Retinal pigment epithelial cell (primary cell): ENCODE results near the gene CADPS.

Source experiments
- DNase-seq: peaks from one replicate; pipeline ENCODE4 v3.0.0-alpha.2; 2010; ENCODE audit warnings: low read depth
- H3K4me3 ChIP-seq: 2 replicates; pipeline ENCODE4 v1.5.1; 2011; ENCODE audit warnings: mild to moderate bottlenecking, low read length, control low read depth, moderate library complexity
- TF ChIP-seq, protein P1 (sequence below): conservative IDR thresholded peaks from 2 replicates; pipeline ENCODE4 v1.5.1; 2011; ENCODE audit warnings: low read depth, low read length, control low read depth, inconsistent platforms

The CADPS gene

DNA sequence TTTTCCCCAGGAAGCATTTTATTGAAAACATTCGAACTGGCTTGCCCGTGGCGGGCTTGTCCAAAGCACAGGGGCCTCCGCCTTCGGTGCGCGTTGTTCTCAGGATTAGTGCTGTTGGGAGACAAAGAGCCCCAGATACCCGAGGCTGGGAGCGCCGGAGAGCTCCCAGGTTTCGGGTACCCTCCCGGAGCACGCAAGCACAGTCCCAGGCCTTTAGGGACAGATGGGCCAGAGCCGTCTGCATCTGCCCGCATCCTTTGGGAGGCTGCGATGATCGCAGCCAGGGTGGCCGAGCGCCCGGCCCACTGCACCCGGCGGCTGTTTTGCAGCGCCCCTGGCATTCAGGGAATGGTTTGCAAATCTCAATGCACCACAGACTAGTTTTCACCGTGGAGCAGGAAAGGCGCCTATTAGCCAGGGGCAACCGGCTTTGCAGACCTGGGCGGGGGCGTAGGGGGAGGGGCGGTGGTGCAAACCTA is 496.9 kb downstream of the CADPS start:
- H3K4me3 ChIP-seq, result no peak overlapping the region
- no peak for DNase-seq
- TF ChIP-seq, protein P1, sequence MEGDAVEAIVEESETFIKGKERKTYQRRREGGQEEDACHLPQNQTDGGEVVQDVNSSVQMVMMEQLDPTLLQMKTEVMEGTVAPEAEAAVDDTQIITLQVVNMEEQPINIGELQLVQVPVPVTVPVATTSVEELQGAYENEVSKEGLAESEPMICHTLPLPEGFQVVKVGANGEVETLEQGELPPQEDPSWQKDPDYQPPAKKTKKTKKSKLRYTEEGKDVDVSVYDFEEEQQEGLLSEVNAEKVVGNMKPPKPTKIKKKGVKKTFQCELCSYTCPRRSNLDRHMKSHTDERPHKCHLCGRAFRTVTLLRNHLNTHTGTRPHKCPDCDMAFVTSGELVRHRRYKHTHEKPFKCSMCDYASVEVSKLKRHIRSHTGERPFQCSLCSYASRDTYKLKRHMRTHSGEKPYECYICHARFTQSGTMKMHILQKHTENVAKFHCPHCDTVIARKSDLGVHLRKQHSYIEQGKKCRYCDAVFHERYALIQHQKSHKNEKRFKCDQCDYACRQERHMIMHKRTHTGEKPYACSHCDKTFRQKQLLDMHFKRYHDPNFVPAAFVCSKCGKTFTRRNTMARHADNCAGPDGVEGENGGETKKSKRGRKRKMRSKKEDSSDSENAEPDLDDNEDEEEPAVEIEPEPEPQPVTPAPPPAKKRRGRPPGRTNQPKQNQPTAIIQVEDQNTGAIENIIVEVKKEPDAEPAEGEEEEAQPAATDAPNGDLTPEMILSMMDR, result no peak

- H3K4me3 ChIP-seq, result no peak overlapping the region
- TF ChIP-seq, protein P1, result no peak
Measured at GRCh38 chr3:62376906-62377877, 498.0 kb downstream of the CADPS start.

DNA sequence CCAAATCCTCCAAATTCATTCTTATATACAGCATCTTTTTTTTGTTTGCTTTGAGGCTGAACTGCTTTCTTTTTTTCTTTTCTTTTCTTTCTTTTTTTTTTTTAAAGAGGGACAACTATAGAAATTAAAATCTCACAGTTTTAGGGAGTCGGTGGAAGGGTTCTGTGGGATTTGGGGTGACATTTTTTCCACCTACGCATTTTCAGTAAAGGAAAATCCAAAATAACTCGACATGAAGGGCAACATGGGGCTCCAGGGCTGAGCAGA is 498.8 kb downstream of the CADPS start:
- TF ChIP-seq, protein P1, result no peak
- no peak for DNase-seq
- H3K4me3 ChIP-seq, result no peak overlapping the region

More at GRCh38 chr3:62376906-62377877, 498.0 kb downstream of the CADPS start:
- no peak for DNase-seq

DNA sequence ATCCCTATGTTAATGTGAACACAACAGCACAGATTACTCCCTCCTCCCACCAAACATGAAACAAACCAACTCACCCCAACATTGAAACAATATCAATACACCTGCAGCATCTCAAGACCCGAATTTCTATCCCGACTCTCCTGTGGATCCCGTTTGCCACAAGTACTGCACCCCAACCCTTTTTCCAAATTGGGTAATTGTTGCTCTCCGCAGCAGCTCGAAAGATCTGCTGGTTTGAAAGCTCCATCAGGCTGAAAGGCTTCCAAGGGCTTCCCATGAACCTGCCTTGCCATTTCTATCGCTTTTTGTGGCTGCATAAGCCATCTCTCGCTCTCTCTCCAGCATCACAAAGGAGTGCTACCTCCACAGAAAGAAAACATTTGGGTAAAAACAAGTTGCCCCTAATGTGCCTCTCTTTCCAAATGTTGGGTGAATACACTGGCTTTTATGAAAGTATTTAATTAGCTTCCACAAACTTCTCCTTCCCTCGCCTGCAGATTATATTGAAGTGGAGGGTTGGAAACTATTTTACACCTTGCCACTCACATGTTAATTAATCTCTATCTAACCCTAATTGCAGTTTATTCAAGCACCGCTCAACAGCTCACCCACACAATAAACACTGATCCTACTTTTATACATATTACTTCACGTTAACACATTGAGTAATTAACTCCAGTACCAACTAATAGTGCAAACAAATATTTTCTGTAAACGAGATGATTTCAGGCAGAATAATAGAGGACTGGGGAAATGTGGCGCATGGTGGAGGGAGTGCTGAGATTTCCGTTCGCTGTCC is 499.4 kb downstream of the CADPS start:
- no peak overlapping the region for H3K4me3 ChIP-seq
- TF ChIP-seq, protein P1, result no peak
- DNase-seq, result no peak

- DNase-seq, result no peak
- TF ChIP-seq, protein P1, result no peak
- H3K4me3 ChIP-seq, result no peak overlapping the region
Measured at GRCh38 chr3:62374341-62375218, 500.6 kb downstream of the CADPS start.

DNA sequence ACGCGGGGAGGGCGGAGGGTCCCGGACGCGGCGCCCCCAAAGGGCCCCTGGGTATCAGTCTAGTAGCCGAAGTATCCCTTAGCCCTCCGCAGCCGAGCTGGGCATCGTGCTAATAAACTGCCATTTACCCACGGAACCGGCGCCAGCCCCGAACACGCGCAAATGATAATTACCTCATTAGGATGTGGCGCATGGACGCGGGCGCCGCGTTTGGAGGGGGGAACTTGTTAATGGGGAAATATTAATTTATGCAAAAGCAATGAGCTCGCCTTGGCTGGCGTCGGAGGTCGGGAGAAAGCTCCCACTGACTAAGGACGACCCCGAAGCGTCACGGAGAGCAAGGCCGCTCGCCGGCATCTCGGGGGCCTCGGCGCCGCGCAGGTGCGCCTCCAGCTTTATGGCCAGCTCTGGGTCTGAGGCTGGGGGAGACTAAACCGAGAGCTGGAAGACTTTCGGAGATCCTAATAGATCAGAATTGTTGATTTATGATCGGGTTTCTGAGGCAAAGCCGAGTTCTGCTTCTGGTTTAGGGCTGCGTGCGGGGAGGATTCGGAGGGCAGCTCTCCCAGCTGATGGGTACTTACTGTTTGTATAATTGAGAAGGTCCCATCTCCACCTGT is 501.4 kb downstream of the CADPS start:
- DNase-seq, result no peak
- TF ChIP-seq, protein P1, result no peak
- no peak overlapping the region for H3K4me3 ChIP-seq
